K562 (cell line): ENCODE data around the gene TMEM63A. TPM values are rescaled to one million over a fixed set of nuclear protein-coding genes. Genes with fewer than 3 reads are reported as not detected.

Experiments used
- ATAC-seq: fragments of 200-7000 bp; cut with Tn5 transposase; 3 replicates; pipeline ENCODE4 v1.9.1; 2020; ENCODE audit warnings: moderate library complexity
- BruUV-seq: library from RNA; stranded (reverse); fragments of 400-500 nt; replicated peaks from 2 replicates; lab custom pipeline; 2021; lab: Mats Ljungman, UMichigan
- CTCF ChIA-PET: fragments of 300-600 bp; formaldehyde crosslinking; extraction: SDS; loops from one replicate; lab custom pipeline; 2021; ENCODE audit warnings: low intra/inter-chr PET ratio; lab: Yijun Ruan, JAX
- POLR2A ChIA-PET: fragments of 300-600, 350-650 bp; sonication (Branson Sonifier 250); formaldehyde crosslinking; extraction: SDS; loops from one replicate; lab custom pipeline; 2021; ENCODE audit warnings: antibody characterized with exemption, inconsistent platforms; lab: Yijun Ruan, JAX
- DNase-seq, 4 experiments: peaks; one replicate each; pipeline versions ENCODE4 v3.0.0 to v3.0.0-alpha.2; 2011 to 2018; ENCODE audit warnings: low spot score in 3 of 4, mixed read lengths in 3 of 4; ENCODE audit errors: extremely low read depth in 1 of 4
- FAIRE-seq: peaks from 2 replicates; lab custom pipeline; 2011; peaks lifted over from hg19 to GRCh38; lab: Jason Lieb, UNC
- H2AFZ ChIP-seq: 2 replicates; pipeline ENCODE4 v1.6.0; 2011; ENCODE audit warnings: low read depth, low read length, control low read depth, inconsistent platforms
- H3K27ac ChIP-seq: fragments of 200-600 bp; 3 replicates; pipeline ENCODE4 v1.8.0; 2011; ENCODE audit warnings: low read depth, mild to moderate bottlenecking, control low read depth, inconsistent platforms, low read length, moderate library complexity, mixed read lengths; ENCODE audit errors: extremely low read depth
- H3K27me3 ChIP-seq, 2 experiments: fragments of 300-600 bp in 1 of 2; 2 replicates in 1 of 2; 3 replicates in 1 of 2; pipeline versions ENCODE4 v1.6.0 to v1.8.0; 2011; ENCODE audit warnings: inconsistent platforms in 2 of 2, low read length in 2 of 2, mild to moderate bottlenecking in 1 of 2, mixed read lengths in 1 of 2, moderate library complexity in 1 of 2; ENCODE audit not compliant: control insufficient read depth in 2 of 2, insufficient read depth in 2 of 2
- H3K36me3 ChIP-seq: fragments of 300-600 bp; 3 replicates; pipeline ENCODE4 v1.8.0; 2011; ENCODE audit warnings: mild to moderate bottlenecking, low read length, inconsistent platforms; ENCODE audit not compliant: control insufficient read depth, insufficient read depth
- H3K4me1 ChIP-seq, 2 experiments: fragments of 200-600 bp in 1 of 2; replicated peaks in 1 of 2; 2 replicates in 1 of 2; 3 replicates in 1 of 2; pipeline versions ENCODE4 v1.5.1 to v1.8.0; 2011; ENCODE audit warnings: inconsistent platforms in 2 of 2, low read length in 2 of 2, mild to moderate bottlenecking in 1 of 2, mixed read lengths in 1 of 2, moderate library complexity in 1 of 2; ENCODE audit not compliant: control insufficient read depth in 2 of 2, insufficient read depth in 2 of 2
- H3K4me2 ChIP-seq: 2 replicates; pipeline ENCODE4 v1.6.1; 2011; ENCODE audit warnings: low read length, control low read depth, inconsistent platforms, mixed read lengths; ENCODE audit not compliant: insufficient read depth
- H3K4me3 ChIP-seq: fragments of 200-600 bp; sonication (generic), shearing (Covaris generic); 2 replicates; pipeline ENCODE4 v1.5.1; 2016; ENCODE audit warnings: control low read depth, inconsistent platforms
- H3K79me2 ChIP-seq: fragments of 200-600 bp; 3 replicates; pipeline ENCODE4 v1.8.0; 2011; ENCODE audit warnings: low read length, inconsistent platforms; ENCODE audit not compliant: control insufficient read depth, insufficient read depth
- H3K9ac ChIP-seq, 2 experiments: 2 replicates each; pipeline versions ENCODE4 v1.6.0 to v1.6.1; 2011; ENCODE audit warnings: low read depth in 2 of 2, low read length in 2 of 2, control low read depth in 1 of 2, inconsistent platforms in 1 of 2, mild to moderate bottlenecking in 1 of 2, mixed read lengths in 1 of 2; ENCODE audit not compliant: insufficient read depth in 1 of 2
- H3K9me1 ChIP-seq: one replicate; pipeline ENCODE4 v1.6.0; 2011; ENCODE audit warnings: inconsistent platforms, mild to moderate bottlenecking, low read length, moderate library complexity; ENCODE audit not compliant: control insufficient read depth, insufficient read depth
- H3K9me3 ChIP-seq: replicated peaks from 2 replicates; pipeline ENCODE4 v1.5.1; 2011; ENCODE audit warnings: low read depth, low read length, inconsistent platforms; ENCODE audit not compliant: control insufficient read depth, insufficient read depth
- H4K20me1 ChIP-seq: replicated peaks from 2 replicates; pipeline ENCODE4 v1.6.1; 2011; ENCODE audit warnings: low read length, inconsistent platforms, mixed read lengths; ENCODE audit not compliant: control insufficient read depth, insufficient read depth
- CGGBP1 ChIP-seq: fragments of 250-450 bp; sonication (Bioruptor Pico); IDR thresholded peaks from 2 replicates; pipeline ENCODE4 v1.9.0; 2021; ENCODE audit warnings: mild to moderate bottlenecking
- FOXM1 ChIP-seq, 2 experiments: fragments of 450-650 bp in 1 of 2; sonication (generic) in 1 of 2; formaldehyde crosslinking in 1 of 2; IDR thresholded peaks; 2 replicates each; pipeline versions ENCODE4 v1.6.1 to v1.9.0; 2017 to 2022; ENCODE audit warnings: low read depth in 2 of 2, mild to moderate bottlenecking in 2 of 2, missing genetic modification reagents in 1 of 2, moderate library complexity in 1 of 2
- FUS ChIP-seq: fragments of 200-400 bp; formaldehyde crosslinking; optimal IDR thresholded peaks from 2 replicates; pipeline ENCODE3; 2017; ENCODE audit warnings: low read depth, low read length
- PHF20 ChIP-seq: fragments of 450-650 bp; IDR thresholded peaks from 2 replicates; pipeline ENCODE4 v1.6.1; 2018; ENCODE audit not compliant: partially characterized antibody
- SIN3B ChIP-seq: fragments of 450-650 bp; IDR thresholded peaks from 2 replicates; pipeline ENCODE4 v1.6.1; 2017; ENCODE audit warnings: low read depth, mild to moderate bottlenecking, moderate library complexity
- ZKSCAN1 ChIP-seq: fragments of 150-350 bp; IDR thresholded peaks from 2 replicates; pipeline ENCODE4 v1.6.1; 2016; ENCODE audit warnings: low read depth, low read length
- ZNF740 ChIP-seq, 3 experiments: fragments of 200-800 bp in 1 of 3; sonication (Bioruptor generic) in 1 of 3; sonication (generic) in 1 of 3; formaldehyde crosslinking in 1 of 3; IDR thresholded peaks; 2 replicates each; pipeline versions ENCODE4 v1.6.1 to v1.8.0; 2016 to 2022; ENCODE audit warnings: mild to moderate bottlenecking in 2 of 3, missing compliant biosample characterization in 2 of 3, missing genetic modification characterization in 2 of 3, missing genetic modification reagents in 1 of 3
- ZNF780A ChIP-seq: fragments of 250-450 bp; sonication (Bioruptor Pico); IDR thresholded peaks from 2 replicates; pipeline ENCODE4 v1.5.0; 2021; ENCODE audit warnings: mild to moderate bottlenecking
- WGBS: fragments of 100-300 bp; shearing (Covaris generic); methylation state at CpG from one replicate; pipeline ENCODE4 v1.1.6; 2016; ENCODE audit warnings: low coverage, mixed read lengths; ENCODE audit not compliant: insufficient coverage; ENCODE audit errors: missing lambda C conversion rate; 5-methylcytosine and 5-hydroxymethylcytosine counted together
- in situ Hi-C: fragments of 300-500 bp; cut with MboI; formaldehyde crosslinking; loops from 4 replicates; pipeline ENCODE4 v1.15.0; 2018; ENCODE audit warnings: inconsistent platforms, mixed read lengths
- intact Hi-C: fragments of 100-400 bp; cut with micrococcal nuclease; formaldehyde crosslinking; loops from 2 replicates; pipeline ENCODE4 v1.14.2; 2022
- polyA plus RNA-seq, 8 experiments: library from polyadenylated mRNA; depleted of rRNA in 4 of 8; stranded (reverse) in 5 of 8; unstranded in 3 of 8; fragments of >200 nt; fragmentation: Nextera tagmentation in 2 of 8; fragmentation: Illumina TruSeq in 1 of 8; extraction: Ambion mirVana in 2 of 8; extraction: Trizol in 1 of 8; gene quantifications; 2 replicates each; pipeline versions ENCODE4 v1.2.1 to v1.2.3, GENCODE V29; 2011 to 2014; ENCODE audit warnings: inconsistent platforms in 1 of 8, missing spikeins in 1 of 8
- total RNA-seq, 7 experiments: library from RNA; depleted of rRNA in 6 of 7; stranded (reverse); fragments of >200 nt in 6 of 7; fragmentation: Illumina TruSeq in 2 of 7; extraction: Trizol in 2 of 7; gene quantifications; 2 replicates each; pipeline versions ENCODE4 v1.2.1 to v1.2.3, GENCODE V29; 2011 to 2021; ENCODE audit warnings: low replicate concordance in 1 of 7

Gene TMEM63A
- total and polyA plus RNA-seq, 9 of the 15 experiments (the other 6 are each of a cell fraction or from before 2014, with no cell fraction given) = 2.0 to 54.6 (median 17.5) TPM

GRCh38 chr1:225808136-225808535, 74.0 kb downstream of the TMEM63A start:
- H3K4me2 ChIP-seq = no peak overlapping the region
- peaks cover 8 to 21% of the 10 kb centered on the region in 2 experiments; a peak in 4 of 5 replicates for H3K4me1 ChIP-seq
- intact Hi-C loops = no loop called here
- no peaks in the 10 kb centered on the region for H3K9me3 ChIP-seq
- no peaks in the 10 kb centered on the region; the same call in 1 of the 2 replicates for H4K20me1 ChIP-seq
- no peaks in the 10 kb centered on the region for H3K36me3 ChIP-seq
- FAIRE-seq (no peak), ATAC-seq (no peak), DNase-seq (no peak)
- H3K79me2 ChIP-seq = no peaks in the 10 kb centered on the region
- H2AFZ ChIP-seq = no peak overlapping the region
- no peak overlapping the region for H3K27ac ChIP-seq
- 24% methylated on average over 5 of the region's 5 CpGs for WGBS
- no peaks in the 10 kb centered on the region for H3K9me1 ChIP-seq
- TF ChIP-seq SIN3B (no peak), FUS (no peak), ZNF780A (no peak), ZNF740 (CRISPR knock-in tag; IDR thresholded peaks at IDR 0.05) (no peak), ZNF740 (tag; IDR thresholded peaks at IDR 0.05) (no peak), FOXM1 (IDR thresholded peaks at IDR 0.05; ENCODE audit: low read depth) (no peak), FOXM1 (CRISPR knock-in tag; IDR thresholded peaks at IDR 0.05; ENCODE audit: low read depth) (no peak), ZKSCAN1 (no peak), CGGBP1 (CRISPR knock-in tag) (no peak), PHF20 (no peak)
- no peaks in the 10 kb centered on the region for H3K27me3 ChIP-seq
- no peak overlapping the region for H3K4me3 ChIP-seq
- ChIA-PET CTCF (no interaction called here), POLR2A (interaction anchor here (0.6 to 4.3 kb wide), 5 partner anchors 10 to 194 kb away, joined by 3 to 22 read pairs (median 4); no protein-coding TSS in a partner anchor)
- no peak overlapping the region for H3K9ac ChIP-seq
- no TSS peak for BruUV-seq
- in situ Hi-C loops = no loop called here
